Stomach (tissue), 9 donors: ENCODE results near the gene SLC25A33. TPM values are rescaled to one million over a fixed set of nuclear protein-coding genes. Genes with fewer than 3 reads are reported as not detected.

Source experiments
- DNase-seq, 2 donors: peaks; one replicate each; pipeline versions ENCODE4 v3.0.0 to v3.0.0-alpha.2; 2013 to 2019
- H3K27ac ChIP-seq, 5 donors: fragments of 200-600 bp in 4 of 5; sonication (generic) in 4 of 5; one replicate each; pipeline ENCODE4 v1.5.1; 2013 to 2019; ENCODE audit warnings: mild to moderate bottlenecking in 1 of 5, moderate library complexity in 1 of 5
- H3K27me3 ChIP-seq, 3 donors: fragments of 200-600 bp; sonication (generic); one replicate each; pipeline ENCODE4 v1.5.1; 2017 to 2019; ENCODE audit warnings: mixed run types in 1 of 3
- H3K36me3 ChIP-seq, 4 donors: fragments of 200-600 bp; sonication (generic); 1 replicate in 3 of 4; 2 replicates in 1 of 4; pipeline ENCODE4 v1.5.1; 2016 to 2019
- H3K4me1 ChIP-seq, 4 donors: fragments of 200-600 bp; sonication (generic); one replicate each; pipeline ENCODE4 v1.5.1; 2016 to 2019
- H3K4me3 ChIP-seq, 4 donors: fragments of 200-600 bp; sonication (generic) in 3 of 4; one replicate each; pipeline ENCODE4 v1.5.1; 2016 to 2019; ENCODE audit warnings: mild to moderate bottlenecking in 1 of 4
- H3K9me3 ChIP-seq, 4 donors: fragments of 200-600 bp; sonication (generic); one replicate each; pipeline ENCODE4 v1.5.1; 2016 to 2019
- EP300 ChIP-seq: sonication (generic); formaldehyde crosslinking; IDR thresholded peaks from one replicate; pipeline ENCODE4 v1.6.1; 2017; ENCODE audit warnings: antibody characterized with exemption
- POLR2A ChIP-seq, 4 donors: fragments of 450-650 bp; IDR thresholded peaks; one replicate each; pipeline ENCODE4 v1.6.1; 2016; ENCODE audit warnings: antibody characterized with exemption in 4 of 4, control low read depth in 2 of 4, mild to moderate bottlenecking in 1 of 4, moderate library complexity in 1 of 4
- POLR2AphosphoS5 ChIP-seq, 3 donors: sonication (generic); formaldehyde crosslinking; IDR thresholded peaks; one replicate each; pipeline ENCODE4 v1.6.1; 2016; ENCODE audit warnings: antibody characterized with exemption in 3 of 3
- WGBS, 5 donors: extraction: QIAGEN DNeasy Blood & Tissue Kit in 3 of 5; methylation state at CpG; one replicate each; pipeline versions ENCODE4 v1.1.5 to v1.1.7; 2013 to 2018; 5-methylcytosine and 5-hydroxymethylcytosine counted together
- intact Hi-C: fragments of 100-400 bp; cut with DNase I; formaldehyde crosslinking; loops from one replicate; pipeline ENCODE4 v1.15.1; 2023; ENCODE audit warnings: low total_unique reads
- polyA plus RNA-seq, 3 donors: library from polyadenylated mRNA; stranded (reverse); fragments of 200-250 nt; gene quantifications; one replicate each; pipeline ENCODE4 v1.2.3, GENCODE V29; 2013
- total RNA-seq, 5 donors: library from RNA; depleted of rRNA; stranded (reverse); fragments of >200 nt; gene quantifications; one replicate each; pipeline versions ENCODE4 v1.1.0 to v1.2.3, GENCODE V29; 2014 to 2016
- TF ChIP-seq, protein P1 (sequence below), 7 experiments: fragments of 450-650 bp in 4 of 7; fragments of 200-600 bp in 3 of 7; sonication (generic) in 3 of 7; IDR thresholded peaks; one replicate each; pipeline ENCODE4 v1.5.1; 2016 to 2019; ENCODE audit warnings: antibody characterized with exemption in 7 of 7, control low read depth in 2 of 7, mild to moderate bottlenecking in 1 of 7
- donor health status: healthy with polysubstance abuse.
- donor health status: Bipolar disorder and iron deficiency.
- donor health status: healthy.

Gene SLC25A33
- total and polyA plus RNA-seq, 8 donors, result 0.58 to 15.2 (median 5.2) TPM

DNA sequence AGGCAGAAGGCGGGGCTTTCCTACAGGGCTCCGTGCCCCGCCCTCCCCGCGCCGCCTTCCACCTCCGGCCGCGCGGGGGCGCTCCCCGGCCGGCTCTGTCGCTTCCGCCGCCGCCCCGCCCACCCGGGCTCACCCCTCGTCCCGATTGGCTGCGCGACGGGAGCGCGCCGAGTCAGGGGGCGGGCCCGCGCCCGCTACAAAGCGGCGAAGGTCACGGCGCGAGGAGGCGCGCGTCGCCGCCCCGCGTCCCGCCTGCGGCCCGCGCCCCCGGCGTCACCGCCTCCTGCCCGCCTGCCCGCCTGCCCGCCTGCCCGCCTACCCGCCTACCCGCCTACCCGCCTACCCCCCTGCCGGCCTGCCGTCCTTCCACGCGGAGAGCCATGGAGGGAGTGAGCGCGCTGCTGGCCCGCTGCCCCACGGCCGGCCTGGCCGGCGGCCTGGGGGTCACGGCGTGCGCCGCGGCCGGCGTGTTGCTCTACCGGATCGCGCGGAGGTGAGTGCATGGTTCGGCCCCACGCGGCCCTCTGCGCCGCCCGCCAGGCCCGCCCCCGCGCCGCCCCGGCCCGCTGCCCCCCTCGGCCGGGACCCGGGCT is 49.4 kb downstream of the SLC25A33 start, which contains the start of gene TMEM201:
Gene TMEM201 (plus strand): TSS at position 361 of the 593 bp plus-strand sequence. CDS start 20 bp downstream, at position 381.
- Histone ChIP-seq H3K9me3 (no peaks in the 10 kb centered on the region), H3K36me3 (peaks cover 0 to 6% (median 3%) of the 10 kb centered on the region in 4 donors), H3K27ac (peak within 1 kb of the TSS; percentile 63 to 87 (median 80)), H3K4me3 (peak within 1 kb of the TSS; percentile 66 to 87 (median 76)), H3K4me1 (peaks cover 18 to 55% (median 42%) of the 10 kb centered on the region in 4 donors), H3K27me3 (no peaks in the 10 kb centered on the region)
- TF ChIP-seq POLR2A (IDR thresholded peaks at IDR 0.05) (no peak), POLR2AphosphoS5 (IDR thresholded peaks at IDR 0.05) (peak in 1 of 3 donors; percentile 62)
- TF ChIP-seq, protein P1, sequence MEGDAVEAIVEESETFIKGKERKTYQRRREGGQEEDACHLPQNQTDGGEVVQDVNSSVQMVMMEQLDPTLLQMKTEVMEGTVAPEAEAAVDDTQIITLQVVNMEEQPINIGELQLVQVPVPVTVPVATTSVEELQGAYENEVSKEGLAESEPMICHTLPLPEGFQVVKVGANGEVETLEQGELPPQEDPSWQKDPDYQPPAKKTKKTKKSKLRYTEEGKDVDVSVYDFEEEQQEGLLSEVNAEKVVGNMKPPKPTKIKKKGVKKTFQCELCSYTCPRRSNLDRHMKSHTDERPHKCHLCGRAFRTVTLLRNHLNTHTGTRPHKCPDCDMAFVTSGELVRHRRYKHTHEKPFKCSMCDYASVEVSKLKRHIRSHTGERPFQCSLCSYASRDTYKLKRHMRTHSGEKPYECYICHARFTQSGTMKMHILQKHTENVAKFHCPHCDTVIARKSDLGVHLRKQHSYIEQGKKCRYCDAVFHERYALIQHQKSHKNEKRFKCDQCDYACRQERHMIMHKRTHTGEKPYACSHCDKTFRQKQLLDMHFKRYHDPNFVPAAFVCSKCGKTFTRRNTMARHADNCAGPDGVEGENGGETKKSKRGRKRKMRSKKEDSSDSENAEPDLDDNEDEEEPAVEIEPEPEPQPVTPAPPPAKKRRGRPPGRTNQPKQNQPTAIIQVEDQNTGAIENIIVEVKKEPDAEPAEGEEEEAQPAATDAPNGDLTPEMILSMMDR (IDR thresholded peaks at IDR 0.05), result peak in 3 of 7 experiments; percentile 83 to 96 (median 94)
- WGBS, 5 donors, result 0 to 3% (median 0%) methylated on average over 19 to 89 of the region's 94 CpGs; no CpG with 5 or more reads in 1 of the 5 donors
- intact Hi-C loops, result no loop called here
- peak; percentile 97 to 98 for DNase-seq

DNA sequence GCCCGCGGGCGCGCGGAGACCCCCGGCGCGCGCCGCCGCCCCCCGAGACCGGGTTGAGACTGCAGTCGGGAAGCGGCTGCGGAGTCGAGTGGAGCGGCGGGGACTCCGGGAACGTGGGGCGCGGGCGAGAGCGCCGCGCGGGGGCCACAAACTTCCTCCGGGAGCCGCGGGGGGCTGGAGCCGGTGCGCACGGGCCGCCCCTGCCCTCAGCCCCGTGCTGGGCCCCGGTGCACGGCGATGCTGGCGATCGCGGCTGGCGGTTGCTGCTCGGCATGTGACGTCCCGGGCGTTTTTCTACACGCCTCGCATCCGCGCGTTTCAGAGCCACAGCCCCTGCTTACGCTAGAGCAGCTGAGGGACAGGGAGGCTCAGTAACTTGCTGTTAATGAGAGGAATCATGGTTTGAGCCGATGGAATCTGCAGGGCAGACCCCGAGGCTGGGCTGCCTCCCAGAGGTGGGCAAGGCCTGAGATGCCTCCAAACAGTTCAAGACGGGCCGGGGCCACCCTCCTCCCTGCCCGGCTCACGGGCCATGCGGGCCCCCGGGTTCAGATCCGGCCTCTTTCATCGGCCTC is 50.0 kb downstream of the SLC25A33 start:
- Histone ChIP-seq H3K4me3 (peak overlapping the region; percentile 66 to 87 (median 76)), H3K27me3 (no peaks in the 10 kb centered on the region), H3K27ac (peak overlapping the region; percentile 41 to 87 (median 70)), H3K36me3 (peaks cover 0 to 5% (median 1%) of the 10 kb centered on the region in 4 donors), H3K9me3 (no peaks in the 10 kb centered on the region), H3K4me1 (peaks cover 22 to 60% (median 46%) of the 10 kb centered on the region in 4 donors)
- intact Hi-C loops, result no loop called here
- TF ChIP-seq POLR2A (IDR thresholded peaks at IDR 0.05), result no peak
- TF ChIP-seq, protein P1 (IDR thresholded peaks at IDR 0.05), result no peak
- no peak for TF ChIP-seq POLR2AphosphoS5 (IDR thresholded peaks at IDR 0.05)
- no peak for TF ChIP-seq EP300
- peak; percentile 39 to 69 for DNase-seq
- WGBS, 5 donors, result 0 to 3% (median 1%) methylated on average over 6 to 63 of the region's 63 CpGs

DNA sequence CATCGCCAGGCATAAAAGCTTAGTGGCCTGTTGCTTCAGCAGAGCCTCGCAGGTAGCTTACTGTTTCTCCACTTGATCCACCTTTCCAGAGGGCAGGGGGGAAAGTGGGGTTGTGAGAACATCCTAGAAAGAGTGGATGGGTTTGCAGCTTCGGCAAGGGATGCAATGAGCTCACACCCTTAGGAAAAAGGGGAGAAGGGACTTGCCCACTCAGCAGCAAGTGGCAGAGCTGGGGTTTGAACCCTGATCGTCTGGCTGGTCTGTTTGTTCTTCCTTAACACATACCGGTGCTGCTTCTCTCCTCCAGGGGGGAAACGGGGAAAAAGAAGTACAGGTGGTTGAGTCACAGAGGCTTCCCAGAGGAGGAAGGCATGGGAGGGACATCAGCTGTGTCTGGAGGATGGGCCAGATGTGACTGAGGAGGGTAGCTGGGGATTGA is 50.5 kb downstream of the SLC25A33 start:
- WGBS, 5 donors, result 10 to 17% (median 12%) methylated on average over 6 of the region's 6 CpGs

DNA sequence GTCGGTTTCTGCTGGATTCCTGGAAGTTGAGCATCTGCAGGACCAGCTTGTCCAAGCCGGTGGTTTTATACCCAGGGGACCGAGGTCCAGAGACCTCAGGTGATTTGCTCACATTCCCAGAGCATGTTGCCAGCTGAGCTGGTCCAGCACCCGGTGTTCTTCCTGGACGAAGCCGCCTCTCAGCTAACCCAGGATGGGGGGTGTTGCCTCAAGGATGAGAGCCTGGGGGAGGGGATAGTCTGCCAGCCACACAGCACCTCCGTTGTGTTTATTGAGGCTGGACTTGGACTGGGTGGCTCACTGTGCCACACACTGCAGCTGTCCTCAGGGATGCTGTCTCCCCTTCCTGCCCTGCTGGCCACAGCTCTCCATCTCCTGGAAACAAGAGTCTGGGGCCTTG is 50.9 kb downstream of the SLC25A33 start:
- no peaks in the 10 kb centered on the region for H3K27me3 ChIP-seq
- peak overlapping the region in 1 of 4 donors; percentile 87 for H3K4me3 ChIP-seq
- no peaks in the 10 kb centered on the region for H3K36me3 ChIP-seq
- TF ChIP-seq EP300, result no peak
- TF ChIP-seq POLR2A (IDR thresholded peaks at IDR 0.05), result no peak
- TF ChIP-seq, protein P1 (IDR thresholded peaks at IDR 0.05), result no peak
- no peak for TF ChIP-seq POLR2AphosphoS5 (IDR thresholded peaks at IDR 0.05)
- H3K27ac ChIP-seq, result peak overlapping the region in 1 of 5 donors; percentile 85
- intact Hi-C loops, result loop anchor here (10.0 kb wide), 1 partner anchor 325 kb away; no protein-coding TSS in a partner anchor
- no peaks in the 10 kb centered on the region for H3K9me3 ChIP-seq
- H3K4me1 ChIP-seq, result peaks cover 22 to 60% (median 46%) of the 10 kb centered on the region in 4 donors
- 45 to 70% (median 67%) methylated on average over 2 to 7 of the region's 7 CpGs for WGBS, 5 donors
- no peak for DNase-seq

More for the DNA sequence above, 50.5 kb downstream of the SLC25A33 start:
- H3K4me1 ChIP-seq, result peaks cover 22 to 60% (median 46%) of the 10 kb centered on the region in 4 donors
- TF ChIP-seq EP300 (no peak), POLR2AphosphoS5 (IDR thresholded peaks at IDR 0.05) (no peak), POLR2A (IDR thresholded peaks at IDR 0.05) (no peak)
- TF ChIP-seq, protein P1 (IDR thresholded peaks at IDR 0.05), result no peak
- H3K27ac ChIP-seq, result peak overlapping the region in 4 of 5 donors; percentile 63 to 87 (median 78)
- peaks cover 0 to under 1% (median 0%) of the 10 kb centered on the region in 4 donors for H3K36me3 ChIP-seq
- H3K9me3 ChIP-seq, result no peaks in the 10 kb centered on the region
- intact Hi-C loops, result loop anchor here (10.0 kb wide), 1 partner anchor 325 kb away; no protein-coding TSS in a partner anchor
- peak overlapping the region; percentile 66 to 87 (median 76) for H3K4me3 ChIP-seq
- H3K27me3 ChIP-seq, result no peaks in the 10 kb centered on the region
- DNase-seq, result no peak
